ENCODE measurements around the gene MTHFSD.
A peak's percentile ranks its signal among the peaks of the same experiment; 100 is the strongest.

The MTHFSD gene

GRCh38 chr16:86524029-86524428 is 31.0 kb downstream of the MTHFSD start:
- no peak for DNase-seq

- DNase-seq, result no peak
These were observed 31.8 kb downstream of the MTHFSD start for GRCh38 chr16:86523166-86523740.

DNA sequence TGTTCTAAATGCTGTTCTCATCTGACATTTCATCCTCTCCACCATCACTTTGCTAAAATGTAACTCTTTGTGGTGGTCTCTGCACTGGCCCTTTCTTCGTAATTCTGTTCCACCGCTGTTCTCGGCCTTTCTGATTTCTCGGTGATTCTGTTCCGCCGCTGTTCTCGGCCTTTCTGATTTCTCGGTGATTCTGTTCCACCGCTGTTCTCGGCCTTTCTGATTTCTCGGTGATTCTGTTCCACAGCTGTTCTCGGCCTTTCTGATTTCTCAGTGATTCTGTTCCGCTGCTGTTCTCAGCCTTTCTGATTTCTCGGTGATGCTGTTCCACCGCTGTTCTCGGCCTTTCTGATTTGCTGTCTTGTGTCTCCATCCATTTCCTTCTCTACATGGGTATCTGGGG is 32.4 kb downstream of the MTHFSD start:
- DNase-seq, result no peak

DNA sequence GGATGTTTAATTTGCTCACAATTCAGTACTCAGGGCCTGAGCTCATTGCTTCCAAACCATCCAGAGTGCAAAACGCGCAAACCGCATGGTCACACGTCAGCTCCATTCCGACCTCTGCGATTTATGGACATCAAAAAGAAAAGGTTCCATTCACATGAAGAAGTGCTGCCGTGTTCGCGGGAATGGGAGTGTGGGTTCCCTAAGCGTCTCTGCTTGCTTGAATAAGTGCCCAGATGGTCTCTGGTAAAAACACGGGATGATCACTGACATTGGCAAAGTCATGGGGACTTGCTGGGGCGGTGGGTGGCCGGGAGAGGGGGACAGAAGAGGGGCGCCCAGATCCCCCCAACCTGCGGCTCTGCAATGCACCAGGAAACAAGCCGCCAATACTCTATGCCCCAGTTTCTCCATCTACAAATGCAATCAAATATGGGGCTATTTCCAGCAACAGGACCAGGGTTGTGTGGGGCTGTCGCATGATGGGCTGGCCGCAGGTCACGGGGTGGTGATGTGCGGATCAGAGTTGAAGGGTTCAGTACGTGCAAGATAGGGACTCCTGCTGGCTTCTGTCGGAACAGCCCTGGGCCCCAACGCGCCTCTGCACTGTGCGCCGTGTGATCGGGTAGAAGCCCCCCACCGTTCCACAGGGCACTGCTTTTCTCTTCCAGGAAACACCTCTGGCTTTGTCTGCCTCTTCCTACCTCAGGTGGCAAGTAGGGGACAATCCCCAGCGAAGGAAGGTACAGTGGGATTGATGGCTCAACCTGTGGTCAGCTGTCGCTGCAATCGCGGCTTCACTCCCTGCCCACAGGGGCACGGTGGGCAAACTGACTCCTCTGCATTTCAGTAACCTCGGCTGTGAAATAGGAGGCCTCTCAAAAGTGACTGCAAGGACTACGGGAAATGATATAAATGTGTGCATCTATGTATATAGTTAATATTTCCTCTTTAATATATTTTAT is 33.5 kb downstream of the MTHFSD start:
- DNase-seq, result no peak

DNA sequence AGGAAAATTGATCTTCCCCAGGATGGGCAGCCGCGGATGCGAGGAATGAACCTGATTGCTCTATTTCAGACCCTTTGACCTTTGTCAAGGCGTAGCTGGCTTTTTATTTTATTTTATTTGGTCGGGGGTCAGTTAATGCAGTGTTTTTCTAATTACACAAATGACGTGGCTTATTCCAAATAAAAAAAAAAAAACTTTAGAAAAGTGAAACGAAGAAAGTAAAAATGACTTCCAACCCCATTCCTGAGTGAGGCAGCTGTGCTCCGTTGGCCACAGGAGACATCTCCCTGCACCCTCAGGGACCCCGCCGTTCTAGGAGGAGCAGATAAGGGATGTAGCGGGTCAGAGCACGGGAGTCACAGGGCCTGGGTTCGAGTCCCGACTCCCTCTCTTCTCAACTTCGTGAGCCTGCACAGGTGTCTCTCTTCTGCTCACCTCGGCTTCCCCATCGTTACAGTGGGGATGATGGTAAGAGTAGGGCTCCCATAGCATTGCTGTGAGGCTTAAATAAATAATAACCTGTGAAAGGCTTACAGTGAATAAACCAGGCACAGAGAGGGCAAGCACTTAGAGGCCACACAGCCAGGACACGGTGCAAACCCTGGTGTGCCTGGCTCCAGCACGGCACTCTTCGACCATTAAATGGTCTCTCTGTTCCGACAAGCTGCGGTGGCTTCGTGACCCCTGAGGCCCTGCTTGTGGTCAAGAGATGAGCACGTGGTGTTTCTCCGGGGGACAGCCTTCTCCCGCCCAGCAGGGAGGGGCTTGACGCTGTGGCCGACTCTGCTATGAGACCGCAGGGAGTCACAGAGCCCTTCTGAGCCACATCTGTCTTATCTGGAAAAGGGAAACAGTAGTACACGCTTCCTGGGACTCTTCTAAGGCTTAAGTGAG is 34.5 kb downstream of the MTHFSD start:
- DNase-seq, result no peak

- peak; percentile 52 for DNase-seq
These were observed 35.3 kb downstream of the MTHFSD start for GRCh38 chr16:86519649-86520316.

DNA sequence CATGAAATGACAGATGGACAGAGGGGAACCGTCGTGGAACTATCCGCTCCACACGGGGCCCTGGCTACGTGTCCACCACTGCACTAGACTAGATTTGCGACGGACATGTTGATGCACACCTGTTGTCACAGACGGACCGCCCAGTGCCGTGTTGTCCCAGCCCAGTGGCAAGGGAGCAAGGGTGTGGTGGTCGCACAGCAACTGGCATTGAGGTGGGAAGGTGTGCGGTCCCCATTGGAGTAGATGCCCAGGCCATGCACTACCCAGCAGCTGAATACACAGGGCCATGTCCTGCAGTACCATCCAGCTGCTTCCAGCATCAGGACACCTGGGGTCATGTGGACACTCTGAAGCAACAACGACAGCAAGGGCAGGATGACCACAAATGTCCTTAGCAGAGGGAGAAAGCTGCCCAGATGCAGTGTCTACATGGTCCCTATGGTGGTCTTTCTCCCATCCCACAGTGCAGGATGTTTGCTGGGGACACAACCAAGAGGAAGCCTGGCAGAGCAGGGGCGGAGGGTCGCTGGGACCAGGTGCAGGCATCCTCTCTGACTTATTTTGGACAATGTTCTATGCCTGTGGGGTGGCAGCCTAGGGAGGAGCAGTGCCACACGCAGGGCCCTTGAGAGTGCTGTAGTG is 35.9 kb downstream of the MTHFSD start:
- DNase-seq, result no peak

DNA sequence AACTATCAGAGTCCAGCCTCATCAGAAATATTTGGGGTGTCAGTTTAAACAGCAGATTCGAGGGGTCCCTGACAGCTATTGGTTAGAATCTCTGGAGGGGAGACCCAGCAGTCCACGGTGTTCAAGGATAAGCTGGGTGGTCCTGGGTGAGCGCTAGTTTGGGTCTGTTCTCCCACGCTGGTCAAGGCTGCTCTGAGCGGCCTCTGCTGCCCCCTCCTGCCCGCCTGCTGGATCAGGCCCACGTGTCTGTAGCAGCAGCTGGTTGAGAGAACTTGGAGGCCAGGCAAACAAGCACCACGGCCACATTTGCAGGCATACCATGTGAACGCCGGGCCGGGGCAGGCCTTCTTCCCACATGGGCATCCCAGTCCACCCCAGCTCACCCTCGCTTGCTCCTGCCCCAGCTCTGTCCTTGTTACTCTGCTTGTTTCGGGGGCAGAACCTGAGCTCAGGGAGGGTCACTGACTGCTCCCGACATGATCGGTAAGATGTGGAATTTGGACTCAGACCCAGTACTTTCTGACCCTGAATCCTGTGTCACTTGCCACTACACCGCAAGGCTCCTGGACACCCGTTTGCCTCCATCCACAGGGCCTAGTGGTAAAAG is 37.3 kb downstream of the MTHFSD start:
- no peak for DNase-seq

DNA sequence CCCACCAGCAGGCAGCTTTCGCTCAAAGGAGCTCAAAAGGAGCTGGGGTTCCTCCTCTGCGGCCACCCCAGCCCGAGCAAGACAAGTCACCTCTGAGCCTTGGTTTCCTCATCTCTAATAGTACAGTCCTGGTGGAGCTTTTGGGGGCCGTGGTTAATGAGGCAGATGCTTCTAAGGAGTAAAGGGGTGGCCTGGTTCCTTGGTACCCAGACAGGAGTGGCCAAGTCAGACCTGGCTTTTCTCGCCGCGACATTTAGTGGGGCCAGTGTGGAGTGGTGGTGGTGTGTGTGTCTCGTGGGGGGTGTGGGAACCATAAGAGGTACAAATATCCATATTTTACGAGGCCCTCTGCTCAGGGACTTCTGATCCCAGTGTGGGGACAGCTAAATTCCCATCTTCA is 38.0 kb downstream of the MTHFSD start:
- DNase-seq, result no peak

DNA sequence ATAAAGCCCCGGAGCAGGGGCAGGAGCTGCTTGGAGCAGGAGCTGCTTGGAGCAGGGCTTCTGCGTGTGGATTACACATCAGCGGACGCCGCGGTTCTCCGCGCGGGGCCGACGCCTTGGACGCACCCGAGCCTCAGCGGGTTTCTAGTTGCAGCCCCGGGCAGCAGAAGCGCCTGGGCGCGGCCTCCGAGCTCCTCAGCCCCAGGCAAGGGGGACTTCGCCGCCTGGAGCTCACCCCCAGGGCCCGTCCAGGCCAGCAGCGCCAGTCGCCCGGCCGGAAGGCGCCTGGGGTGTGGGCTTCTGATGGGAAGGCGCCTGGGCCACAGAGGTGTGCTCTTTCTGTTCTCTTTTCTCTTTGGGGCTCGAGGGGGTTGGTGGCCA is 38.4 kb downstream of the MTHFSD start:
- DNase-seq, result no peak

- DNase-seq, result no peak
These were observed 39.0 kb downstream of the MTHFSD start for GRCh38 chr16:86515777-86516622.

DNA sequence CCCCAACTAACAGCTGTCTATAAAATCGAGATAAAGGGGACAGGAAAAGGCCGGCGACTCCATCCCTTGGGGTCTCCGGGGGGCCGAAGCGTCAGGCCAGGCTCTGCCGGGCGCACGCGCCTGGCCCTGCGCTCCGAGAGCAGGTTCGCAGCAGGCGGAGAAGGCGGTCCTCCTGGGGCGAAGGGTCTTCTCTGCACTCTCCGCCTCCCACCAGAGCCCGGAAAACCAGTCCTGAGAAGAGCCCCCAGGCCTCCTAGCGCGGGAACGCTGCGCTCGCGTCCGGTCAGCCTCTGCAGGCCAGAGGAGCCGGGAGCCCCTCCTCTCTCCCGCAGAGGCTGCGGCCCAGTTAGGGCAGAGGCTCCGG is 39.6 kb downstream of the MTHFSD start:
- DNase-seq, result no peak

GRCh38 chr16:86514481-86515376 is 40.3 kb downstream of the MTHFSD start:
- no peak for DNase-seq

DNA sequence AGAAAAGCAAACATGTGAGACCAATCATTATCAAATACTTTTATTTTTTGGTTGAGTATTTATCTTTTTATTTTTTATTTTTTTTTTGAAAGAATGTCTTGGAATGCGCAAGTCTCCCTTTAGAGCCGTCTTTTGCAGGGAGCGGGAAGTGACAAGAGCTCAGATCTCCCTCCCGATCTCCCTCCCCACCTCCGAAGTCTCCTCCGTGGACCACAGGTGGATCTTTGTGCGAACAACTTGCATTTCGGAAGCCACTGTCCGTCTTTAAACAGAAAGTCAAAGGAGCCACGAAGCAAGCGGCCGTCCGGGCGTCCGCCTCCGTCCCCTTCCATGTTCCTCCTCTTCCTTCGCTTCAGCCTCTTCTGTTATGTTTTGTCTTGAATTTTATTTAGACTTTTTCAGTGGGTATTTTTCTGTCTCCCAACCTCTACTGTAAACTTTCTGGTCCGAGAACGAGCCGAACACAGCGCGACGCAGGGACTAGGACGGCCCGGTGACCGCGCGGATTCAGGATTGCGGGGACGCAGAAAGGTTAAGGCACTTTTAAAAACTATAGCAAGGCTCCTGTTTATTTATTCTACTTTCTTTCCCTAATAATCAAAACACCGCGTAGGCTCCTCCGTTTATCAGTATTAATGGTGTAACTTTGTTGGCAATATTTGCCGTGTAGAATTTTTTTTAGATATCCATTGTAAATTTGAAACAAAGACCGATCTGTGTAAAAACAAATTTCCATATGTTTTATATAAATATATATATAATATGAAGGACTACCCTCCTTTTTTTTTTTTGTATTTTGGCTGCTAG is 41.4 kb downstream of the MTHFSD start:
- DNase-seq, result no peak

DNA sequence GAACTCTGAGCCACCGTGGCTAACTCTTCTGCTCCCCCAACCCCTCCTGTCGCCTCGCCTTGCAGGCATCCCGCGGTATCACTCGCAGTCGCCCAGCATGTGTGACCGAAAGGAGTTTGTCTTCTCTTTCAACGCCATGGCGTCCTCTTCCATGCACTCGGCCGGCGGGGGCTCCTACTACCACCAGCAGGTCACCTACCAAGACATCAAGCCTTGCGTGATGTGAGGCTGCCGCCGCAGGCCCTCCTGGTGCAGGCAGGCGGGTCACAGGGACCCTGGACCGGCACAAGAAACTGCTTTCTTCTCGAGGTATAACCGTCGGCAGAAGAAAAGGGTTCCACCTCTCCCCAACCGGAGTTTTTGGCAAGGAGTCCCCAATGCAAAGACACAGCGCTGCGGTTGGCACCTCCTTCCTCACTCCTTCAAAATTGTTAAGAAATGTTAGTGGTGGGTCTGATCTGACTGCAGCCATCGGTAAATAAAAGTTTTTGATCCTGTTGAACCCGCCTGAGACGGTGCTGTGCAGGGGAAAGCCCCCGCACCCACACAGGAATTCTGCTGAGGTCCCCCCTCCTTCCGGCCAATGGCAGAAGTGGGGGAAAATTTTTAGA is 42.1 kb downstream of the MTHFSD start:
- DNase-seq, result no peak

DNA sequence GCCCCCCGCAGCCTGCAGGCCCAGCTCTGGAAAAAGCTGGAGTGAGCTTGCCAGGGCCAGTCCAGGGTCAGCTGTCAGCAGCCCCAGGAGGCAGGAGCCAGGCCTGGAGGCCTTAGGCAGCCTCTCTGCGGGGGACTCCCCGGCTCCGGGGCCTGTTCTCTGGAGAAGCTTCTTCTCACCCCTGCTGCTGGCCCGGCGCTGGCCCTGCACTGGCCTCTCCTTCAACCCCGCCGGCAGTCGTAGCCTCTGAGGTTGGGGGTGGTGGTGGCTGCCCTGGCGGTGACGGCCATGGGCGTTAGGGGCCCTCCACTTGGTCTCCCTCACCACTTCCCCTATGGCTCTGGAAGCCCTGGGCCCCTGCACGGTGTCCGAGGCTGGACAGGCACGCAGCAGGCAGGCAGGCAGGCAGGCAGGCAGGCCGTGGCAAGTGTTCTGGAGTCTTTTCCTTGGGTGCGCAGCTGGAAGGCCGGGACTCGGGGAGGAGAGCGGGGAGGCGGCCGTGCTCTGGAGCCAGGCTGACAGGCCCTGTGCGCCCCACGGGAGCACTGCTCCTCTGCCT is 42.7 kb downstream of the MTHFSD start:
- DNase-seq, result no peak

DNA sequence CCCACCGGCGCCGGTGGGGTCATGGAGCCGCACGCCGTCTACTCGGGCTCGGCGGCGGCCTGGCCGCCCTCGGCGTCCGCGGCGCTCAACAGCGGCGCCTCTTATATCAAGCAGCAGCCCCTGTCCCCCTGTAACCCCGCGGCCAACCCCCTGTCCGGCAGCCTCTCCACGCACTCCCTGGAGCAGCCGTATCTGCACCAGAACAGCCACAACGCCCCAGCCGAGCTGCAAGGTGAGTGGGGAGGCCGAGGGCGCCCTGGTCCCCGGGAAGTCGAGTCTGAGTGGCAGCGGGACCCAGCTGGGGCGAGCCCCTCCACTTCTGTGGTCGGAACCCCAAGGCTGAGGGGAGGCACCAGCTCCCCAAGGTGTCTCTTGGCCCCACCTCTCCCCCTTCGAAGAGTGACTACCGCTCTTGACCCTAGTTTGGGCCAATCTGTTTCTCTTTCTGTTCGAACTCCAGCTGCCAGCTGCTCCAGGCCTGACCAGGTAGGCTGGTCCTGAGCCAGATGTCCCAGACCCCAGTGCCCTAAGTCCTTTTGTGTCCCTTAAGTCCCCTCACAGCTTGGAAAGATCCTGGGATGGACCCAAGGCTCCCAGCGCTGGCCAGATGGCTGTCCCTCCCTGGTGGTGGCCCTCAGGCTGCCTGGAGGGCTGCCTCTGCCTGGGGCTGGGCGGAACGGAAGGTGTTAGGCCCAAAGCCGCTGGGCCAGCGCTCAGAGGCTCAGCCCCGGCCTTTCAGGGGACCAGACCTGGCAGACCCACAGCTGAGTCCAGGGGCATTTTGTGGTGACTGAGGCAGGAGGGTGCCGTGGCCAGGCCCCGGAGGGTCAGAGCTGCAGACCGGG is 43.5 kb downstream of the MTHFSD start:
- no peak for DNase-seq
